22Rv1 (cell line): ENCODE data around the gene CREG2.

Source experiments
- ZFX ChIP-seq: fragments of 450-650 bp; IDR thresholded peaks from 2 replicates; pipeline ENCODE4 v1.6.1; 2017; ENCODE audit warnings: antibody characterized with exemption, borderline replicate concordance
- TF ChIP-seq, protein P1 (sequence below): fragments of 450-650 bp; IDR thresholded peaks from 2 replicates; pipeline ENCODE4 v1.5.1; 2017; ENCODE audit warnings: mild to moderate bottlenecking

DNA sequence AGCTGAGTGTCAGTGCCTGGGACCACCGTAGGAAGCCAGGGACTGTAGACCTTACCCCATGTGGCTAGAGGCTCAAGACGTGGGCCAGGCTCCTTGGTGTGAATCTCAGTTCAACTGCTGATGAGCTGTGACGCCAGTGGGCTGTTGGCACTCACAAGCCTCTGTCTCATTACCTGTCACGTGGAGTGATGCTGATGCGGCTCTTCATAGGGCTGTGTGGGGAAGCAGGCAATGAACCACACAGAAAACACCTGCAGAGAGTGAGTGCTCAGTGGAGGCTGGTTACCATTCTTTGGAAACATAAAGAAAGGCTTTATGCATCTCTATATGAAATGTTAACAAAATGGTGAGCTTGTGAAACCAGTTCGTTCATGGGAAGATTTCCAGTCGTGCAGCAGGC is 36.1 kb downstream of the CREG2 start:
- TF ChIP-seq, protein P1, sequence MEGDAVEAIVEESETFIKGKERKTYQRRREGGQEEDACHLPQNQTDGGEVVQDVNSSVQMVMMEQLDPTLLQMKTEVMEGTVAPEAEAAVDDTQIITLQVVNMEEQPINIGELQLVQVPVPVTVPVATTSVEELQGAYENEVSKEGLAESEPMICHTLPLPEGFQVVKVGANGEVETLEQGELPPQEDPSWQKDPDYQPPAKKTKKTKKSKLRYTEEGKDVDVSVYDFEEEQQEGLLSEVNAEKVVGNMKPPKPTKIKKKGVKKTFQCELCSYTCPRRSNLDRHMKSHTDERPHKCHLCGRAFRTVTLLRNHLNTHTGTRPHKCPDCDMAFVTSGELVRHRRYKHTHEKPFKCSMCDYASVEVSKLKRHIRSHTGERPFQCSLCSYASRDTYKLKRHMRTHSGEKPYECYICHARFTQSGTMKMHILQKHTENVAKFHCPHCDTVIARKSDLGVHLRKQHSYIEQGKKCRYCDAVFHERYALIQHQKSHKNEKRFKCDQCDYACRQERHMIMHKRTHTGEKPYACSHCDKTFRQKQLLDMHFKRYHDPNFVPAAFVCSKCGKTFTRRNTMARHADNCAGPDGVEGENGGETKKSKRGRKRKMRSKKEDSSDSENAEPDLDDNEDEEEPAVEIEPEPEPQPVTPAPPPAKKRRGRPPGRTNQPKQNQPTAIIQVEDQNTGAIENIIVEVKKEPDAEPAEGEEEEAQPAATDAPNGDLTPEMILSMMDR, result no peak
- TF ChIP-seq ZFX, result no peak
